HEK293T (cell line): ENCODE results near the gene TBC1D5.

Source experiments
- ARNT ChIP-seq: fragments of 450-650 bp; IDR thresholded peaks from 2 replicates; pipeline ENCODE4 v1.6.1; 2017; ENCODE audit warnings: mild to moderate bottlenecking
- BHLHE40 ChIP-seq: fragments of 450-650 bp; IDR thresholded peaks from 2 replicates; pipeline ENCODE4 v1.6.1; 2016; ENCODE audit warnings: mild to moderate bottlenecking, moderate library complexity, borderline replicate concordance
- ELF4 ChIP-seq: fragments of 450-650 bp; IDR thresholded peaks from 2 replicates; pipeline ENCODE4 v1.6.1; 2017; ENCODE audit warnings: antibody characterized with exemption
- FOXK2 ChIP-seq: fragments of 450-650 bp; IDR thresholded peaks from 2 replicates; pipeline ENCODE4 v1.6.1; 2016; ENCODE audit warnings: mild to moderate bottlenecking
- SUZ12 ChIP-seq: fragments of 450-650 bp; IDR thresholded peaks from 2 replicates; pipeline ENCODE4 v1.6.1; 2016; ENCODE audit warnings: mild to moderate bottlenecking
- ZNF384 ChIP-seq: fragments of 450-650 bp; IDR thresholded peaks from 2 replicates; pipeline ENCODE4 v1.6.1; 2016

DNA sequence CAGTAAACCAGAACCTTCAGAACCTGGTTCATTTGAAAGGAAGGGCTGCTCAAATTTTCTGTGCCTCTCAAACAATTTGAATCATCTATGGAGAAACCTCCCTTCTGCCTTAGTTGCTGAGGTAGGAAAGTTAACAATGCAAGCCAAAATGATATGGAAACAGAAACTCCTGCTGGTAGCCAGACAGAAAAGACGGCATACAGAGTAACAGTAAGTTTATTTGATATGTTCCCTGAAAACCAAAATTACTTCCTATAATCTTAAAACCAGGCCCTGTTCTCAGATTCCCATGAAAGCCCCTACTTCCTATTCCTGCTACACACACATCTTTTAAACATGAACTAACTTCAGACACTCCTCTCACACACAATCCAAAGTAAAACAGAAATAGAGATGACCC is 86.2 kb downstream of the TBC1D5 start:
- TF ChIP-seq ZNF384: no peak
- no peak for TF ChIP-seq BHLHE40
- TF ChIP-seq ELF4: no peak
- TF ChIP-seq ARNT: no peak
- TF ChIP-seq FOXK2: no peak
- no peak for TF ChIP-seq SUZ12
